Osteocyte (in vitro differentiated cells): ENCODE measurements around the gene GULP1. TPM values are rescaled to one million over a fixed set of nuclear protein-coding genes. Genes with fewer than 3 reads are reported as not detected.

Experiments
- DNase-seq: peaks from one replicate; pipeline ENCODE4 v3.0.0; 2021; ENCODE audit warnings: mixed read lengths; ENCODE audit not compliant: unreplicated experiment; ENCODE audit errors: extremely low spot score
- H3K27ac Mint-ChIP-seq: one replicate; pipeline ENCODE4 v1.8.0; 2021; ENCODE audit warnings: mild to moderate bottlenecking, mixed read lengths; ENCODE audit not compliant: unreplicated experiment
- H3K27me3 Mint-ChIP-seq: one replicate; pipeline ENCODE4 v1.8.0; 2021; ENCODE audit warnings: mixed read lengths; ENCODE audit not compliant: unreplicated experiment
- H3K36me3 Mint-ChIP-seq: one replicate; pipeline ENCODE4 v1.8.0; 2021; ENCODE audit warnings: mixed read lengths; ENCODE audit not compliant: unreplicated experiment
- H3K4me1 Mint-ChIP-seq: one replicate; pipeline ENCODE4 v1.8.0; 2021; ENCODE audit warnings: mixed read lengths; ENCODE audit not compliant: unreplicated experiment
- H3K4me3 Mint-ChIP-seq: one replicate; pipeline ENCODE4 v1.8.0; 2021; ENCODE audit warnings: mild to moderate bottlenecking, moderate library complexity, mixed read lengths; ENCODE audit not compliant: unreplicated experiment
- H3K9me3 Mint-ChIP-seq: one replicate; pipeline ENCODE4 v1.8.0; 2021; ENCODE audit warnings: mixed read lengths; ENCODE audit not compliant: unreplicated experiment
- total RNA-seq: library from RNA; stranded (reverse); gene quantifications from 2 replicates; pipeline ENCODE4 v1.2.1, GENCODE V29; 2021
- TF ChIP-seq, protein P1 (sequence below): fragments of 200-600 bp; sonication (generic); IDR thresholded peaks from 2 replicates; pipeline ENCODE4 v1.5.0; 2021; ENCODE audit warnings: antibody characterized with exemption, mild to moderate bottlenecking, moderate library complexity

The GULP1 gene
- total RNA-seq, 1 donor from 2014 or later: 36.7 TPM

- Mint-ChIP-seq H3K27ac (no peak overlapping the region), H3K9me3 (no peaks in the 10 kb centered on the region), H3K4me1 (peaks cover 20% of the 10 kb centered on the region), H3K27me3 (no peaks in the 10 kb centered on the region), H3K4me3 (no peak overlapping the region), H3K36me3 (peaks cover 5% of the 10 kb centered on the region)
- TF ChIP-seq, protein P1, sequence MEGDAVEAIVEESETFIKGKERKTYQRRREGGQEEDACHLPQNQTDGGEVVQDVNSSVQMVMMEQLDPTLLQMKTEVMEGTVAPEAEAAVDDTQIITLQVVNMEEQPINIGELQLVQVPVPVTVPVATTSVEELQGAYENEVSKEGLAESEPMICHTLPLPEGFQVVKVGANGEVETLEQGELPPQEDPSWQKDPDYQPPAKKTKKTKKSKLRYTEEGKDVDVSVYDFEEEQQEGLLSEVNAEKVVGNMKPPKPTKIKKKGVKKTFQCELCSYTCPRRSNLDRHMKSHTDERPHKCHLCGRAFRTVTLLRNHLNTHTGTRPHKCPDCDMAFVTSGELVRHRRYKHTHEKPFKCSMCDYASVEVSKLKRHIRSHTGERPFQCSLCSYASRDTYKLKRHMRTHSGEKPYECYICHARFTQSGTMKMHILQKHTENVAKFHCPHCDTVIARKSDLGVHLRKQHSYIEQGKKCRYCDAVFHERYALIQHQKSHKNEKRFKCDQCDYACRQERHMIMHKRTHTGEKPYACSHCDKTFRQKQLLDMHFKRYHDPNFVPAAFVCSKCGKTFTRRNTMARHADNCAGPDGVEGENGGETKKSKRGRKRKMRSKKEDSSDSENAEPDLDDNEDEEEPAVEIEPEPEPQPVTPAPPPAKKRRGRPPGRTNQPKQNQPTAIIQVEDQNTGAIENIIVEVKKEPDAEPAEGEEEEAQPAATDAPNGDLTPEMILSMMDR: no peak
- no peak for DNase-seq
Measured at GRCh38 chr2:188481474-188481873, 189.8 kb downstream of the GULP1 start.

- Mint-ChIP-seq H3K27me3 (no peaks in the 10 kb centered on the region), H3K27ac (peak overlapping the region; percentile 11), H3K36me3 (no peaks in the 10 kb centered on the region), H3K9me3 (no peaks in the 10 kb centered on the region), H3K4me1 (peaks cover 20% of the 10 kb centered on the region), H3K4me3 (no peak overlapping the region)
- no peak for DNase-seq
- TF ChIP-seq, protein P1: no peak
Measured at GRCh38 chr2:188485496-188485895, 193.8 kb downstream of the GULP1 start.

DNA sequence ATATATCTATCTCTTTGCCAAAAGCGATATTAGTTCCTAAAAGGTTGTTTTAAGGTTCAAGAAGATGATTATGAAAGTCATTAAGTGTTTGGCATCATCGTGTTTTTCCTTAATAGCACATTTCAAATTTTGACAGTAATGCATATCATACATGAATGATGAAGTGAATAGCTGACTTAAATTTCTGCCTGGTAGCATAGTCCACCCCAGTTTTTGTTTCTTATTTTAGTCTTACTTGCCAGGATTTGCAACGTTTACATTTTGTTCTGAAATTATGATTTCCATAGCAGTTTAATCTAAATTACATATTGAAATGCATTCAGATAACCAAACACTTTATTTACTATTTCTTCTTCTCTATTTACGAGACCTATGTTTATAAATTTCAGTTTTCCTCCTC lies 201.1 kb downstream of the GULP1 start:
- no peak for DNase-seq
- Mint-ChIP-seq H3K36me3 (peaks cover 9% of the 10 kb centered on the region), H3K9me3 (no peaks in the 10 kb centered on the region), H3K27ac (no peak overlapping the region), H3K27me3 (no peaks in the 10 kb centered on the region), H3K4me1 (peaks cover 35% of the 10 kb centered on the region), H3K4me3 (no peak overlapping the region)
- TF ChIP-seq, protein P1: no peak

GRCh38 chr2:188494906-188495305 lies 203.2 kb downstream of the GULP1 start:
- H3K4me1 Mint-ChIP-seq: peaks cover 44% of the 10 kb centered on the region
- TF ChIP-seq, protein P1: no peak
- H3K4me3 Mint-ChIP-seq: no peak overlapping the region
- H3K27ac Mint-ChIP-seq: no peak overlapping the region
- DNase-seq: no peak
- H3K27me3 Mint-ChIP-seq: no peaks in the 10 kb centered on the region
- H3K36me3 Mint-ChIP-seq: peaks cover 9% of the 10 kb centered on the region
- H3K9me3 Mint-ChIP-seq: no peaks in the 10 kb centered on the region

DNA sequence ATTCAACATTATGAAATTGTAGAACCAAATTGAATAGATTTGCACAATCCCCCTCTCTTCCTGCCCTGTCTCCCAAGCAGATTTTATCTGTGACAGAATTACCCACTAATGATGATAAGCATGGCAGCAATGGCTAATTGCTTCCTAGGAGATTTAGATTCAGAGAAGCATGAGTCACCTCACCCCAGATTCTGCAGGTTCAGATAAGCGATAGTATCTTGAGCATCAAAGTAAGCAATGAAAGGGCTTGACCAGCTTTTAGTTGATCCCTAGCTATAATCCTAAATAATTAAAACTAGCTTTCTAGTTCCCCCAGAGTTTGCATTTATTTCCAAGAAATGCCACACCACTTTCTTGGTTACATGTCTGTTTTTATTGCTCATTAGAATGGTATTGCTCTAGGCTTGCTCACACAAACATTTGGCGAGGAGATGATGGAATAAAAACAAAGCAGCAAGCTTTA lies 204.3 kb downstream of the GULP1 start:
- Mint-ChIP-seq H3K4me3 (no peak overlapping the region), H3K27ac (peak overlapping the region; percentile 61)
- no peak for DNase-seq

More for the DNA sequence above, 204.3 kb downstream of the GULP1 start:
- Mint-ChIP-seq H3K36me3 (peaks cover 9% of the 10 kb centered on the region), H3K27me3 (no peaks in the 10 kb centered on the region), H3K9me3 (no peaks in the 10 kb centered on the region), H3K4me1 (peaks cover 44% of the 10 kb centered on the region)
- TF ChIP-seq, protein P1: no peak
